K562 (cell line): ENCODE results near the gene NAA80. TPM values are rescaled to one million over a fixed set of nuclear protein-coding genes. Genes with fewer than 3 reads are reported as not detected.

Source experiments
- ATAC-seq: fragments of 200-7000 bp; cut with Tn5 transposase; 3 replicates; pipeline ENCODE4 v1.9.1; 2020; ENCODE audit warnings: moderate library complexity
- BruUV-seq: library from RNA; stranded (reverse); fragments of 400-500 nt; replicated peaks from 2 replicates; lab custom pipeline; 2021; lab: Mats Ljungman, UMichigan
- CTCF ChIA-PET: fragments of 300-600 bp; formaldehyde crosslinking; extraction: SDS; loops from one replicate; lab custom pipeline; 2021; ENCODE audit warnings: low intra/inter-chr PET ratio; lab: Yijun Ruan, JAX
- POLR2A ChIA-PET: fragments of 300-600, 350-650 bp; sonication (Branson Sonifier 250); formaldehyde crosslinking; extraction: SDS; loops from one replicate; lab custom pipeline; 2021; ENCODE audit warnings: antibody characterized with exemption, inconsistent platforms; lab: Yijun Ruan, JAX
- DNase-seq, 4 experiments: peaks; one replicate each; pipeline versions ENCODE4 v3.0.0 to v3.0.0-alpha.2; 2011 to 2018; ENCODE audit warnings: low spot score in 3 of 4, mixed read lengths in 3 of 4; ENCODE audit errors: extremely low read depth in 1 of 4
- FAIRE-seq: peaks from 2 replicates; lab custom pipeline; 2011; peaks lifted over from hg19 to GRCh38; lab: Jason Lieb, UNC
- H2AFZ ChIP-seq: 2 replicates; pipeline ENCODE4 v1.6.0; 2011; ENCODE audit warnings: low read depth, low read length, control low read depth, inconsistent platforms
- H3K27ac ChIP-seq: fragments of 200-600 bp; 3 replicates; pipeline ENCODE4 v1.8.0; 2011; ENCODE audit warnings: low read depth, mild to moderate bottlenecking, control low read depth, inconsistent platforms, low read length, moderate library complexity, mixed read lengths; ENCODE audit errors: extremely low read depth
- H3K27me3 ChIP-seq, 2 experiments: fragments of 300-600 bp in 1 of 2; 2 replicates in 1 of 2; 3 replicates in 1 of 2; pipeline versions ENCODE4 v1.6.0 to v1.8.0; 2011; ENCODE audit warnings: inconsistent platforms in 2 of 2, low read length in 2 of 2, mild to moderate bottlenecking in 1 of 2, mixed read lengths in 1 of 2, moderate library complexity in 1 of 2; ENCODE audit not compliant: control insufficient read depth in 2 of 2, insufficient read depth in 2 of 2
- H3K36me3 ChIP-seq: fragments of 300-600 bp; 3 replicates; pipeline ENCODE4 v1.8.0; 2011; ENCODE audit warnings: mild to moderate bottlenecking, low read length, inconsistent platforms; ENCODE audit not compliant: control insufficient read depth, insufficient read depth
- H3K4me1 ChIP-seq, 2 experiments: fragments of 200-600 bp in 1 of 2; replicated peaks in 1 of 2; 2 replicates in 1 of 2; 3 replicates in 1 of 2; pipeline versions ENCODE4 v1.5.1 to v1.8.0; 2011; ENCODE audit warnings: inconsistent platforms in 2 of 2, low read length in 2 of 2, mild to moderate bottlenecking in 1 of 2, mixed read lengths in 1 of 2, moderate library complexity in 1 of 2; ENCODE audit not compliant: control insufficient read depth in 2 of 2, insufficient read depth in 2 of 2
- H3K4me2 ChIP-seq: 2 replicates; pipeline ENCODE4 v1.6.1; 2011; ENCODE audit warnings: low read length, control low read depth, inconsistent platforms, mixed read lengths; ENCODE audit not compliant: insufficient read depth
- H3K4me3 ChIP-seq: fragments of 200-600 bp; sonication (generic), shearing (Covaris generic); 2 replicates; pipeline ENCODE4 v1.5.1; 2016; ENCODE audit warnings: control low read depth, inconsistent platforms
- H3K79me2 ChIP-seq: fragments of 200-600 bp; 3 replicates; pipeline ENCODE4 v1.8.0; 2011; ENCODE audit warnings: low read length, inconsistent platforms; ENCODE audit not compliant: control insufficient read depth, insufficient read depth
- H3K9ac ChIP-seq, 2 experiments: 2 replicates each; pipeline versions ENCODE4 v1.6.0 to v1.6.1; 2011; ENCODE audit warnings: low read depth in 2 of 2, low read length in 2 of 2, control low read depth in 1 of 2, inconsistent platforms in 1 of 2, mild to moderate bottlenecking in 1 of 2, mixed read lengths in 1 of 2; ENCODE audit not compliant: insufficient read depth in 1 of 2
- H3K9me1 ChIP-seq: one replicate; pipeline ENCODE4 v1.6.0; 2011; ENCODE audit warnings: inconsistent platforms, mild to moderate bottlenecking, low read length, moderate library complexity; ENCODE audit not compliant: control insufficient read depth, insufficient read depth
- H3K9me3 ChIP-seq: replicated peaks from 2 replicates; pipeline ENCODE4 v1.5.1; 2011; ENCODE audit warnings: low read depth, low read length, inconsistent platforms; ENCODE audit not compliant: control insufficient read depth, insufficient read depth
- H4K20me1 ChIP-seq: replicated peaks from 2 replicates; pipeline ENCODE4 v1.6.1; 2011; ENCODE audit warnings: low read length, inconsistent platforms, mixed read lengths; ENCODE audit not compliant: control insufficient read depth, insufficient read depth
- ATF7 ChIP-seq: fragments of 450-650 bp; IDR thresholded peaks from 2 replicates; pipeline ENCODE4 v1.7.1; 2014; ENCODE audit warnings: mild to moderate bottlenecking, moderate library complexity
- FOXK2 ChIP-seq, 2 experiments: fragments of 450-650 bp; IDR thresholded peaks in 1 of 2; conservative IDR thresholded peaks in 1 of 2; 2 replicates each; pipeline ENCODE4 v1.6.1; 2016; ENCODE audit warnings: low read depth in 2 of 2, mild to moderate bottlenecking in 1 of 2
- WGBS: fragments of 100-300 bp; shearing (Covaris generic); methylation state at CpG from one replicate; pipeline ENCODE4 v1.1.6; 2016; ENCODE audit warnings: low coverage, mixed read lengths; ENCODE audit not compliant: insufficient coverage; ENCODE audit errors: missing lambda C conversion rate; 5-methylcytosine and 5-hydroxymethylcytosine counted together
- in situ Hi-C: fragments of 300-500 bp; cut with MboI; formaldehyde crosslinking; loops from 4 replicates; pipeline ENCODE4 v1.15.0; 2018; ENCODE audit warnings: inconsistent platforms, mixed read lengths
- intact Hi-C: fragments of 100-400 bp; cut with micrococcal nuclease; formaldehyde crosslinking; loops from 2 replicates; pipeline ENCODE4 v1.14.2; 2022
- polyA plus RNA-seq, 8 experiments: library from polyadenylated mRNA; depleted of rRNA in 4 of 8; stranded (reverse) in 5 of 8; unstranded in 3 of 8; fragments of >200 nt; fragmentation: Nextera tagmentation in 2 of 8; fragmentation: Illumina TruSeq in 1 of 8; extraction: Ambion mirVana in 2 of 8; extraction: Trizol in 1 of 8; gene quantifications; 2 replicates each; pipeline versions ENCODE4 v1.2.1 to v1.2.3, GENCODE V29; 2011 to 2014; ENCODE audit warnings: inconsistent platforms in 1 of 8, missing spikeins in 1 of 8
- total RNA-seq, 7 experiments: library from RNA; depleted of rRNA in 6 of 7; stranded (reverse); fragments of >200 nt in 6 of 7; fragmentation: Illumina TruSeq in 2 of 7; extraction: Trizol in 2 of 7; gene quantifications; 2 replicates each; pipeline versions ENCODE4 v1.2.1 to v1.2.3, GENCODE V29; 2011 to 2021; ENCODE audit warnings: low replicate concordance in 1 of 7

The NAA80 gene
- total and polyA plus RNA-seq, 9 of the 15 experiments (the other 6 are each of a cell fraction or from before 2014, with no cell fraction given), result 0.82 to 24.0 (median 8.6) TPM

DNA sequence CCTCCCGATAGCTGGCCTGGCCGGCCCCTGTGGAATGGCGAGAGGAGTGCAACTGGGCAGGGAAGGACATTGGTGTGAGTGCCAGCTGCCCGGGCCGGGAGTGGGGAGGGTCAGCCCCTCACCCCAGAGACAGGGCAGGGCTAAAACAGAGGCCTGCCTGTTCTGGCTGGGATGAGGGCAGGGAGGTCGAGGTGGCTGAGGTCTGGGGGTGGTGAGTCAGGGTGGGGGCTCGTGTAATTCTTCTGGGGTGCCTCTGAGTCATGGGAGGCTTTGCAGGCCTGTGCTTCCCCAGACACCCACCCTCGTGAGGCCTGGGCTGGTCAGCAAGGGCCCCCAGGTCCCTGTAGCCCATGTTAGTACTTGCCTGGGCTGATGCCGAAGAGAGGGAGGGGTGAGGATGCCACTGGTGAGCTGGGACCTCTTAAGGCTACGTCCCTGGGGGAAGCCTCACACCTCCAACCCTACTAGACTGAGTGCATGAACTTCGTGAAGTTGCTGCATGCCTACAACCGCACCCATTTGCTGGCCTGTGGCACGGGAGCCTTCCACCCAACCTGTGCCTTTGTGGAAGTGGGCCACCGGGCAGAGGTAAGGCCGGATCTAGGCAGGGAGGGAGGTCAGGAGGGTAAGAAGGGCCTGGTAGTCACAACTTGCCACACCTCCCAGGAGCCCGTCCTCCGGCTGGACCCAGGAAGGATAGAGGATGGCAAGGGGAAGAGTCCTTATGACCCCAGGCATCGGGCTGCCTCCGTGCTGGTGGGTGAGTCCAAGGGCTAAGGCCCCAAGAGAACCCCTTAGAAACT lies 28.6 kb downstream of the NAA80 start:
- Histone ChIP-seq H3K4me2 (no peak overlapping the region), H3K4me1 (peaks cover 4 to 65% of the 10 kb centered on the region in 2 experiments; a peak in 3 of 5 replicates), H3K9ac (peak overlapping the region in 1 of 2 experiments; percentile 48; a peak in 2 of 4 replicates), H3K4me3 (no peak overlapping the region), H3K9me3 (no peaks in the 10 kb centered on the region), H3K27me3 (no peaks in the 10 kb centered on the region), H4K20me1 (no peaks in the 10 kb centered on the region; the same call in 1 of the 2 replicates), H3K79me2 (no peaks in the 10 kb centered on the region), H3K36me3 (no peaks in the 10 kb centered on the region), H2AFZ (no peak overlapping the region), H3K27ac (no peak overlapping the region), H3K9me1 (no peaks in the 10 kb centered on the region)
- TF ChIP-seq ATF7 (no peak), FOXK2 (conservative IDR thresholded peaks at IDR 0.05 in 1 of 2, IDR thresholded peaks at IDR 0.05 in 1 of 2; ENCODE audit: low read depth in 2 of 2) (no peak)
- WGBS, result 48% methylated on average over 14 of the region's 19 CpGs
- in situ Hi-C loops, result loop anchor here (5.0 kb wide), 2 partner anchors 43 to 78 kb away; partner anchors contain the start of gene GNAT1
- ATAC-seq, result no peak
- ChIA-PET POLR2A (interaction anchor here (0.6 to 1.1 kb wide), 4 partner anchors 35 to 105 kb away, joined by 3 to 4 read pairs (median 4); partner anchors contain the start of gene GNAI2), CTCF (interaction anchor here (1.2 to 4.1 kb wide), 2 partner anchors 44 to 76 kb away, joined by 4 to 37 read pairs; no protein-coding TSS in a partner anchor)
- intact Hi-C loops, result loop anchor here (5.0 kb wide), 1 partner anchor 148 kb away; no protein-coding TSS in a partner anchor
- DNase-seq, result no peak
- BruUV-seq, result no TSS peak
- FAIRE-seq, result no peak
